Endodermal cell (in vitro differentiated cells): ENCODE results near the gene EDA2R. TPM values are rescaled to one million over a fixed set of nuclear protein-coding genes. Genes with fewer than 3 reads are reported as not detected.

Experiments used
- DNase-seq: peaks from one replicate; pipeline ENCODE4 v3.0.0-alpha.2; 2017
- H3K27ac ChIP-seq: 2 replicates; pipeline ENCODE4 v1.5.1; 2013; ENCODE audit warnings: mild to moderate bottlenecking, low read depth, low read length, moderate library complexity
- H3K27me3 ChIP-seq: 2 replicates; pipeline ENCODE4 v1.6.1; 2013; ENCODE audit warnings: mild to moderate bottlenecking, low read length, moderate library complexity; ENCODE audit not compliant: insufficient read depth, control insufficient read depth, poor library complexity, severe bottlenecking
- H3K36me3 ChIP-seq: 2 replicates; pipeline ENCODE4 v1.7.0; 2013; ENCODE audit warnings: mild to moderate bottlenecking, low read length, moderate library complexity; ENCODE audit not compliant: control insufficient read depth, insufficient read depth
- H3K4me1 ChIP-seq: one replicate; pipeline ENCODE4 v1.7.0; 2013; ENCODE audit warnings: low read length; ENCODE audit not compliant: control insufficient read depth, insufficient read depth
- H3K4me3 ChIP-seq: 2 replicates; pipeline ENCODE4 v1.5.1; 2013; ENCODE audit warnings: mild to moderate bottlenecking, low read length, moderate library complexity
- H3K9ac ChIP-seq: 2 replicates; pipeline ENCODE4 v1.6.1; 2013; ENCODE audit warnings: mild to moderate bottlenecking, low read length, moderate library complexity; ENCODE audit not compliant: poor library complexity, severe bottlenecking; ENCODE audit errors: extremely low read depth
- H3K9me3 ChIP-seq: 2 replicates; pipeline ENCODE4 v1.6.1; 2013; ENCODE audit warnings: mild to moderate bottlenecking, low read length, moderate library complexity; ENCODE audit not compliant: control insufficient read depth
- H3K27ac Mint-ChIP-seq: 2 replicates; pipeline ENCODE4 v1.8.0; 2020; ENCODE audit warnings: mixed read lengths
- H3K27me3 Mint-ChIP-seq: 2 replicates; pipeline ENCODE4 v1.8.0; 2021; ENCODE audit warnings: mild to moderate bottlenecking, mixed read lengths; ENCODE audit not compliant: insufficient read depth
- H3K36me3 Mint-ChIP-seq: 2 replicates; pipeline ENCODE4 v1.8.0; 2020; ENCODE audit warnings: low read depth, mixed read lengths
- H3K4me1 Mint-ChIP-seq: 2 replicates; pipeline ENCODE4 v1.8.0; 2020; ENCODE audit warnings: mixed read lengths
- H3K4me3 Mint-ChIP-seq: 2 replicates; pipeline ENCODE4 v1.8.0; 2020; ENCODE audit warnings: mild to moderate bottlenecking, moderate library complexity, mixed read lengths
- H3K9me3 Mint-ChIP-seq: 2 replicates; pipeline ENCODE4 v1.8.0; 2020; ENCODE audit warnings: mild to moderate bottlenecking, mixed read lengths
- CTCF ChIP-seq: fragments of 200-600 bp; sonication (generic); conservative IDR thresholded peaks from 2 replicates; pipeline ENCODE4 v1.5.0; 2021; ENCODE audit warnings: antibody characterized with exemption, mild to moderate bottlenecking
- WGBS, 2 experiments: methylation state at CpG; one replicate each; pipeline versions ENCODE4 v1.1.5 to v1.1.7; 2013; ENCODE audit warnings: missing lambda C conversion rate in 2 of 2, mixed read lengths in 1 of 2; ENCODE audit not compliant: insufficient coverage in 1 of 2, insufficient read length in 1 of 2; 5-methylcytosine and 5-hydroxymethylcytosine counted together
- total RNA-seq, 2 donors: library from RNA; stranded (reverse); fragmentation: NEBNext Ultra II Directional in 1 of 2; extraction: Animal tissue kit (Norgen Biotek cat#: 25700) in 1 of 2; gene quantifications; 2 replicates in 1 of 2; 3 replicates in 1 of 2; pipeline ENCODE4 v1.2.1, GENCODE V29; 2021

The EDA2R gene
- total RNA-seq, 2 donors from 2014 or later, result 1.4 to 1.7 TPM

- 75% methylated on average over 1 of the region's 1 CpG; no CpG with 5 or more reads in 1 of the 2 experiments for WGBS, 2 experiments
- Histone ChIP-seq H3K4me1 (no peaks in the 10 kb centered on the region), H3K27ac (no peak overlapping the region), H3K27me3 (no peaks in the 10 kb centered on the region), H3K9me3 (no peaks in the 10 kb centered on the region), H3K4me3 (no peak overlapping the region), H3K9ac (no peak overlapping the region), H3K36me3 (no peaks in the 10 kb centered on the region)
- Mint-ChIP-seq H3K27ac (no peak overlapping the region), H3K4me1 (no peaks in the 10 kb centered on the region), H3K36me3 (no peaks in the 10 kb centered on the region), H3K4me3 (no peak overlapping the region), H3K9me3 (peaks cover 42% of the 10 kb centered on the region), H3K27me3 (no peaks in the 10 kb centered on the region)
- DNase-seq, result peak; percentile 46
- TF ChIP-seq CTCF, result peak; percentile 39
Observed at GRCh38 chrX:66602381-66602938, 36.4 kb downstream of the EDA2R start.

GRCh38 chrX:66601522-66601921, 37.4 kb downstream of the EDA2R start:
- H3K4me3 Mint-ChIP-seq, result no peak overlapping the region
- H3K9me3 Mint-ChIP-seq, result peaks cover 40% of the 10 kb centered on the region
- Histone ChIP-seq H3K9ac (no peak overlapping the region), H3K9me3 (no peaks in the 10 kb centered on the region), H3K27ac (no peak overlapping the region), H3K4me1 (no peaks in the 10 kb centered on the region), H3K27me3 (no peaks in the 10 kb centered on the region), H3K36me3 (no peaks in the 10 kb centered on the region), H3K4me3 (no peak overlapping the region)
- no peak for DNase-seq
- H3K4me1 Mint-ChIP-seq, result no peaks in the 10 kb centered on the region
- H3K27me3 Mint-ChIP-seq, result no peaks in the 10 kb centered on the region
- no peak for TF ChIP-seq CTCF
- H3K27ac Mint-ChIP-seq, result no peak overlapping the region
- H3K36me3 Mint-ChIP-seq, result no peaks in the 10 kb centered on the region

- no peaks in the 10 kb centered on the region for H3K36me3 ChIP-seq
Observed at GRCh38 chrX:66579219-66579618, 59.7 kb downstream of the EDA2R start.

More at GRCh38 chrX:66579219-66579618, 59.7 kb downstream of the EDA2R start:
- Histone ChIP-seq H3K4me1 (no peaks in the 10 kb centered on the region), H3K9me3 (peaks cover 7% of the 10 kb centered on the region), H3K27ac (no peak overlapping the region), H3K4me3 (no peak overlapping the region), H3K9ac (no peak overlapping the region), H3K27me3 (no peaks in the 10 kb centered on the region)
- WGBS, 2 experiments, result no CpG with 5 or more reads among the region's 1 CpG
- Mint-ChIP-seq H3K27ac (no peak overlapping the region), H3K4me3 (no peak overlapping the region), H3K27me3 (no peaks in the 10 kb centered on the region), H3K36me3 (no peaks in the 10 kb centered on the region), H3K4me1 (no peaks in the 10 kb centered on the region), H3K9me3 (peaks cover 78% of the 10 kb centered on the region)
- no peak for TF ChIP-seq CTCF
- DNase-seq, result no peak
